Mucosa of descending colon (tissue), 3 donors: ENCODE data around the gene CERS4. TPM values are rescaled to one million over a fixed set of nuclear protein-coding genes. Genes with fewer than 3 reads are reported as not detected.
"Not testable (repeated sequence)": the region's sequence is repeated elsewhere in the genome, so short reads cannot be mapped to it uniquely, and the experiment has no call there.

Experiments used
- ATAC-seq: fragments of 200-7000 bp; cut with Tn5 transposase; one replicate; pipeline ENCODE4 v1.9.1; 2020; ENCODE audit warnings: mild to moderate bottlenecking, moderate library complexity
- DNase-seq, 3 donors: peaks; one replicate each; pipeline ENCODE4 v3.0.0-alpha.2; 2020
- H3K36me3 ChIP-seq: fragments of 200-600 bp; one replicate; pipeline ENCODE4 v1.8.0; 2021; ENCODE audit warnings: low read depth, mild to moderate bottlenecking
- H3K4me1 ChIP-seq: fragments of 200-600 bp; one replicate; pipeline ENCODE4 v1.8.0; 2021; ENCODE audit warnings: low read depth, mild to moderate bottlenecking
- H3K4me3 ChIP-seq: fragments of 200-600 bp; one replicate; pipeline ENCODE4 v1.8.0; 2021; ENCODE audit warnings: mild to moderate bottlenecking
- H3K9me3 ChIP-seq: fragments of 200-600 bp; one replicate; pipeline ENCODE4 v1.8.0; 2021; ENCODE audit warnings: mild to moderate bottlenecking
- CTCF ChIP-seq: fragments of 200-600 bp; IDR thresholded peaks from one replicate; pipeline ENCODE4 v1.8.0; 2022; ENCODE audit warnings: antibody characterized with exemption, mild to moderate bottlenecking
- intact Hi-C, 2 donors: fragments of 100-400 bp; cut with DNase I in 1 of 2; cut with micrococcal nuclease in 1 of 2; formaldehyde crosslinking; loops; one replicate each; pipeline versions ENCODE4 v1.11.0 to v1.11.1; 2022; cut with DNase I, micrococcal nuclease
- total RNA-seq, 3 donors: library from RNA; stranded (reverse); fragmentation: NEBNext Ultra II Directional in 2 of 3; extraction: Animal tissue kit (Norgen Biotek cat#: 25700) in 2 of 3; gene quantifications; one replicate each; pipeline versions ENCODE4 v1.2.1 to v1.2.4, GENCODE V29; 2021 to 2023
- donor health status: DM: no; HTN: no; CAD: no; lungs with moderate emphysema.
- donor health status: DM: no; HTN: no; CAD: no.
- donor health status: DM: no; HTN: yes; CAD: no.

Gene CERS4
- total RNA-seq, 3 donors from 2014 or later, result 3.1 to 37.1 (median 4.2) TPM

GRCh38 chr19:8213827-8214672, 4.9 kb downstream of the CERS4 start:
- Histone ChIP-seq H3K4me1 (peaks cover 5% of the 10 kb centered on the region), H3K36me3 (no peaks in the 10 kb centered on the region), H3K4me3 (no peak overlapping the region), H3K9me3 (no peaks in the 10 kb centered on the region)
- DNase-seq (no peak), ATAC-seq (no peak)
- no peak for TF ChIP-seq CTCF
- intact Hi-C loops, result no loop called here

GRCh38 chr19:8214802-8215201, 5.6 kb downstream of the CERS4 start:
- DNase-seq (no peak), ATAC-seq (no peak)
- Histone ChIP-seq H3K36me3 (no peaks in the 10 kb centered on the region), H3K4me1 (peaks cover 5% of the 10 kb centered on the region), H3K9me3 (no peaks in the 10 kb centered on the region), H3K4me3 (no peak overlapping the region)
- intact Hi-C loops, result no loop called here
- no peak for TF ChIP-seq CTCF

- Histone ChIP-seq H3K9me3 (no peaks in the 10 kb centered on the region), H3K4me3 (no peak overlapping the region), H3K36me3 (no peaks in the 10 kb centered on the region), H3K4me1 (peaks cover under 1% of the 10 kb centered on the region)
- no peak for TF ChIP-seq CTCF
- intact Hi-C loops, result no loop called here
- ATAC-seq (no peak), DNase-seq (no peak)
Observed at GRCh38 chr19:8215783-8216182, 6.6 kb downstream of the CERS4 start.

GRCh38 chr19:8216357-8216756, 7.2 kb downstream of the CERS4 start:
- intact Hi-C loops, result no loop called here
- TF ChIP-seq CTCF, result no peak
- no peak for DNase-seq
- no peaks in the 10 kb centered on the region for H3K9me3 ChIP-seq
- ATAC-seq, result no peak
- no peaks in the 10 kb centered on the region for H3K4me1 ChIP-seq
- no peaks in the 10 kb centered on the region for H3K36me3 ChIP-seq
- no peak overlapping the region for H3K4me3 ChIP-seq

GRCh38 chr19:8218127-8218526, 9.0 kb downstream of the CERS4 start:
- H3K9me3 ChIP-seq, ATAC-seq, H3K36me3 ChIP-seq, H3K4me3 ChIP-seq, intact Hi-C loops, H3K4me1 ChIP-seq, DNase-seq: not testable (repeated sequence)

- DNase-seq (no peak), ATAC-seq (no peak)
- intact Hi-C loops, result no loop called here
- Histone ChIP-seq H3K9me3 (no peaks in the 10 kb centered on the region), H3K4me1 (no peaks in the 10 kb centered on the region), H3K4me3 (no peak overlapping the region), H3K36me3 (no peaks in the 10 kb centered on the region)
- TF ChIP-seq CTCF, result no peak
Observed at GRCh38 chr19:8220481-8220880, 11.3 kb downstream of the CERS4 start.
